Calu3 (cell line): Measurements from ENCODE around the gene DRC7. TPM values are rescaled to one million over a fixed set of nuclear protein-coding genes. Genes with fewer than 3 reads are reported as not detected.
A peak's percentile ranks its signal among the peaks of the same experiment; 100 is the strongest.

Source experiments
- BruUV-seq: library from RNA; stranded (reverse); fragments of 400-500 nt; replicated peaks from 2 replicates; lab custom pipeline; 2021; lab: Mats Ljungman, UMichigan
- CTCF ChIA-PET: fragments of 300-600 bp; sonication (Branson Sonifier 250); formaldehyde crosslinking; loops from one replicate; lab custom pipeline; 2022; ENCODE audit warnings: antibody characterized with exemption; lab: Charles Lee
- DNase-seq: peaks from one replicate; pipeline ENCODE4 v3.0.0; 2022
- H3K27ac Mint-ChIP-seq: one replicate; pipeline ENCODE4 v1.8.0; 2022; ENCODE audit warnings: mixed read lengths; ENCODE audit not compliant: unreplicated experiment
- H3K27me3 Mint-ChIP-seq: one replicate; pipeline ENCODE4 v1.8.0; 2022; ENCODE audit warnings: mixed read lengths; ENCODE audit not compliant: unreplicated experiment
- H3K36me3 Mint-ChIP-seq: one replicate; pipeline ENCODE4 v1.8.0; 2022; ENCODE audit warnings: mild to moderate bottlenecking, moderate library complexity, mixed read lengths; ENCODE audit not compliant: insufficient read depth, unreplicated experiment
- H3K4me1 Mint-ChIP-seq: one replicate; pipeline ENCODE4 v1.8.0; 2022; ENCODE audit warnings: mild to moderate bottlenecking, low read depth, mixed read lengths; ENCODE audit not compliant: unreplicated experiment
- H3K4me3 Mint-ChIP-seq: one replicate; pipeline ENCODE4 v1.8.0; 2022; ENCODE audit warnings: mild to moderate bottlenecking, low read depth, moderate library complexity, mixed read lengths; ENCODE audit not compliant: unreplicated experiment
- H3K9me3 Mint-ChIP-seq: one replicate; pipeline ENCODE4 v1.8.0; 2022; ENCODE audit warnings: low read depth, mixed read lengths; ENCODE audit not compliant: unreplicated experiment
- CTCF ChIP-seq: fragments of 200-600 bp; IDR thresholded peaks from one replicate; pipeline ENCODE4 v1.8.0; 2022; ENCODE audit warnings: antibody characterized with exemption; ENCODE audit not compliant: unreplicated experiment
- intact Hi-C: fragments of 100-400 bp; cut with micrococcal nuclease; formaldehyde crosslinking; loops from one replicate; pipeline ENCODE4 v1.10.0; 2022; ENCODE audit not compliant: unreplicated experiment
- total RNA-seq: library from RNA; stranded (reverse); gene quantifications from 2 replicates; pipeline ENCODE4 v1.2.3, GENCODE V29; 2022

DRC7 gene
- total RNA-seq, 1 experiment from 2014 or later = not detected

GRCh38 chr16:57663436-57663835 is 31.2 kb upstream of the DRC7 start:
- TF ChIP-seq CTCF = no peak
- CTCF ChIA-PET = no interaction called here
- no peak for DNase-seq
- Mint-ChIP-seq H3K4me1 (no peaks in the 10 kb centered on the region), H3K4me3 (no peak overlapping the region), H3K36me3 (peaks cover 67% of the 10 kb centered on the region), H3K27ac (no peak overlapping the region), H3K9me3 (no peaks in the 10 kb centered on the region), H3K27me3 (peaks cover under 1% of the 10 kb centered on the region)
- intact Hi-C loops = no loop called here
- no TSS peak for BruUV-seq

GRCh38 chr16:57663917-57664661 is 30.5 kb upstream of the DRC7 start:
- Mint-ChIP-seq H3K27ac (peak overlapping the region; percentile 46), H3K9me3 (no peaks in the 10 kb centered on the region), H3K4me1 (no peaks in the 10 kb centered on the region), H3K4me3 (no peak overlapping the region), H3K36me3 (peaks cover 71% of the 10 kb centered on the region), H3K27me3 (peaks cover 7% of the 10 kb centered on the region)
- no peak for TF ChIP-seq CTCF
- BruUV-seq = TSS peak; percentile 85
- intact Hi-C loops = no loop called here
- CTCF ChIA-PET = interaction anchor here (0.7 to 2.0 kb wide), 2 partner anchors 73 to 77 kb away, joined by 4 to 7 read pairs; no protein-coding TSS in a partner anchor
- no peak for DNase-seq

- no peaks in the 10 kb centered on the region for H3K9me3 Mint-ChIP-seq
- CTCF ChIA-PET = interaction anchor here (0.7 to 2.0 kb wide), 2 partner anchors 73 to 77 kb away, joined by 4 to 7 read pairs; no protein-coding TSS in a partner anchor
- no peak for DNase-seq
- intact Hi-C loops = no loop called here
- no peak overlapping the region for H3K4me3 Mint-ChIP-seq
- peaks cover 13% of the 10 kb centered on the region for H3K27me3 Mint-ChIP-seq
- peak overlapping the region; percentile 46 for H3K27ac Mint-ChIP-seq
- no TSS peak for BruUV-seq
- no peaks in the 10 kb centered on the region for H3K4me1 Mint-ChIP-seq
- peaks cover 74% of the 10 kb centered on the region for H3K36me3 Mint-ChIP-seq
- no peak for TF ChIP-seq CTCF
Measured at GRCh38 chr16:57664662-57665025, 30.0 kb upstream of the DRC7 start.

GRCh38 chr16:57665541-57665940 is 29.1 kb upstream of the DRC7 start:
- peaks cover 22% of the 10 kb centered on the region for H3K27me3 Mint-ChIP-seq

More at GRCh38 chr16:57665541-57665940, 29.1 kb upstream of the DRC7 start:
- Mint-ChIP-seq H3K9me3 (no peaks in the 10 kb centered on the region), H3K4me1 (no peaks in the 10 kb centered on the region), H3K27ac (no peak overlapping the region), H3K4me3 (no peak overlapping the region), H3K36me3 (peaks cover 65% of the 10 kb centered on the region)
- no TSS peak for BruUV-seq
- CTCF ChIA-PET = interaction anchor here (0.6 to 2.0 kb wide), 2 partner anchors 52 to 74 kb away, joined by 7 to 8 read pairs; no protein-coding TSS in a partner anchor
- no peak for DNase-seq
- TF ChIP-seq CTCF = no peak
- intact Hi-C loops = no loop called here
